OCI-LY7 (cell line): ENCODE data around the gene KRT9.

Experiments used
- CTCF ChIP-seq: fragments of 200-600 bp; sonication (generic); conservative IDR thresholded peaks from 2 replicates; pipeline ENCODE4 v1.5.1; 2014; ENCODE audit warnings: mild to moderate bottlenecking, antibody characterized with exemption, low read length, moderate library complexity, mixed read lengths
- EZH2phosphoT487 ChIP-seq: fragments of 200-600 bp; sonication (generic); IDR thresholded peaks from 2 replicates; pipeline ENCODE4 v1.6.1; 2018; ENCODE audit warnings: low read depth, borderline replicate concordance, mild to moderate bottlenecking, mixed run types, antibody characterized with exemption, low read length, moderate library complexity, mixed read lengths

GRCh38 chr17:41523787-41524186, 48.1 kb downstream of the KRT9 start:
- TF ChIP-seq CTCF (no peak), EZH2phosphoT487 (no peak)
